ENCODE results near the gene NPSR1.

The NPSR1 gene

DNA sequence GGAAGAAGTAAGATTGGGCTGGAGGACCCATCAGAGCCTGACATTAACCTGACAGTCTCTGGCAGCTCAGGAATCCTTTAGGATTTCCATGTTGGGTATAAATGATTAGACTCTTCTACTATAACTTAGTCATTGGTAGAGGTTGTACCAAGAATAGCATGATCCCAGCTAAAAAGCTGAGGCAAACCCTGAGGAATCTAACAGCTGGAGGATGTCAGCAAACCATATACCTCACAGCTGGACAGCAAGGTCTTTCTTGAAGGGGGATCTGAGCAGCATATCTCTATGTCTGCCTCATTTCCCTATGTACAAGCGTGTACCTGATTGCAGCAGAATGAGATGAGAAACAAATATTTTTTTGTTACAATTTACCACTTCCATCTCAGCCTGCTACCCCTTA is 103.2 kb downstream of the NPSR1 start:
- no peak overlapping the region for H3K4me3 ChIP-seq (ENCODE audit: low read depth, low read length)
- TF ChIP-seq, protein P1, sequence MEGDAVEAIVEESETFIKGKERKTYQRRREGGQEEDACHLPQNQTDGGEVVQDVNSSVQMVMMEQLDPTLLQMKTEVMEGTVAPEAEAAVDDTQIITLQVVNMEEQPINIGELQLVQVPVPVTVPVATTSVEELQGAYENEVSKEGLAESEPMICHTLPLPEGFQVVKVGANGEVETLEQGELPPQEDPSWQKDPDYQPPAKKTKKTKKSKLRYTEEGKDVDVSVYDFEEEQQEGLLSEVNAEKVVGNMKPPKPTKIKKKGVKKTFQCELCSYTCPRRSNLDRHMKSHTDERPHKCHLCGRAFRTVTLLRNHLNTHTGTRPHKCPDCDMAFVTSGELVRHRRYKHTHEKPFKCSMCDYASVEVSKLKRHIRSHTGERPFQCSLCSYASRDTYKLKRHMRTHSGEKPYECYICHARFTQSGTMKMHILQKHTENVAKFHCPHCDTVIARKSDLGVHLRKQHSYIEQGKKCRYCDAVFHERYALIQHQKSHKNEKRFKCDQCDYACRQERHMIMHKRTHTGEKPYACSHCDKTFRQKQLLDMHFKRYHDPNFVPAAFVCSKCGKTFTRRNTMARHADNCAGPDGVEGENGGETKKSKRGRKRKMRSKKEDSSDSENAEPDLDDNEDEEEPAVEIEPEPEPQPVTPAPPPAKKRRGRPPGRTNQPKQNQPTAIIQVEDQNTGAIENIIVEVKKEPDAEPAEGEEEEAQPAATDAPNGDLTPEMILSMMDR (IDR thresholded peaks at IDR 0.05; ENCODE audit: insufficient read depth, low read depth, low read length, missing control alignments) = no peak
- no peak for DNase-seq (ENCODE audit: low read depth)

DNA sequence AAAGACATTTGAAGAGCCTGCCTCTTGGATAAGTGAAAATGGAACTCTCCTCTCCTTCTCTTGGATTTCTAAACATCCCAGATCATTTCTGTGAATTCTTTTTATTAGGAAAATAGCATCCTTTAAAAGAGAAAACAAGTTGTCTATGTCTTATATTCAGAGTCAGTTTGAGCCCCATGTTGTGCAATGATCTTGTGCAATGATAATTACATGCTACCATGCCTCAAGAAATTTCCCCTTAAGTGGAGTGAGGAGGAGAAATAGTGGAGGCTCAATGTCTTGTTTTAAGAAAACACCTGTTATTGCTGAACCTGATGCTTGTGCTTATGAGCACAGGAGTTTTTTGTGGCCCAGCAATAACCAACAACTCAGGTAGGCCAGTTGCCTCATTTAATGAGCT is 103.6 kb downstream of the NPSR1 start:
- TF ChIP-seq, protein P1 (IDR thresholded peaks at IDR 0.05; ENCODE audit: insufficient read depth, low read depth, low read length, missing control alignments) = no peak
- H3K4me3 ChIP-seq (ENCODE audit: low read depth, low read length) = no peak overlapping the region
- DNase-seq (ENCODE audit: low read depth) = no peak

DNA sequence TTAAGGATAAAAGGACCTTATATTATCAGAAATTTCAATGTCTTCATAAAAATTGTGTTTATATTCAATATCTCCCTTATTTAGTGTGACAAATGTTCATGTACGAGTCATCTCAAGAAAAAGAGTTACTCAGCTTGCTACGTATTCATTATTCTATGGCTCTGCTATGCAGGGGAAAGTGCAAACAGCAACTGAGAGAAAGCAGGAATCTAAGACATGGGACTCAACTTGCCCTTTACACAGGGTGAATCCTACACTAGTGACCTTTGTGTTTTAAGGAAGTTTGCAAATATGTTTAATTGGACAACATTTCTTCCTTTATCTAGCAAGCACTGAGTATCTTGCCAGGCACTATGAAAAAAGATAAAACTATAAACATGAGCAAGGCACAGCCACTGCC is 104.7 kb downstream of the NPSR1 start:
- H3K4me3 ChIP-seq (ENCODE audit: low read depth, low read length) = no peak overlapping the region
- TF ChIP-seq, protein P1 (IDR thresholded peaks at IDR 0.05; ENCODE audit: insufficient read depth, low read depth, low read length, missing control alignments) = no peak
- no peak for DNase-seq (ENCODE audit: low read depth)

DNA sequence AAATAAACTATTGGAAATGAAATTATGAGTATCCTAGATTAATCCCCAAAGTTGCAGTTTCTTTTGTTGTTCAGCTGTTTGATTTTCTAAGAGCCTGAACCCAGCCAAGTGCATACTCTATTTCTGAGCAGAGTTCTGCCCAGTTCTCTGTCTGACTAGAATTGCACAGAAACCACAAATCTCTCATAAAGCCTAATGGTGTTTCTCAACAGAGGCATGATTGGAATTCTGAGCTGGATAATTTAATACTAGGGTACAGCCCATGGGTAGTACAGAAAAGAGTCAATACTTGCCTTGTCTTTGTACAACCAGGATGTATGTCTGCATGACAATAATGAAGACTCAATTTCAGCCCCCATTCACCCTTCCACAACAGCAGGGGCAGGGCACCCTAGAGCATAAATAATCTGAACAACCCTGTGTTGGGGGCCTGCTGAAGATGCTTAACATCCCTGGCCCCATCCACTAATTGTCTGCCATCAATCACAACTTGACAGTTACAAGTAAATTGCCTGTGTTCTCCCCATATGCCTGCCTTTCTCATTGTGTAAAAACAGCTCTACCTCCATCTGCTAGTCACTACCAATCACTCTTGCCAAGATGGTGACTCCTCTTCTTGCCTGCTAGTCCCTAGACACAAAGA is 114.4 kb downstream of the NPSR1 start:
- TF ChIP-seq, protein P1 (IDR thresholded peaks at IDR 0.05; ENCODE audit: insufficient read depth, low read depth, low read length, missing control alignments) = no peak
- DNase-seq (ENCODE audit: low read depth) = no peak
- H3K4me3 ChIP-seq (ENCODE audit: low read depth, low read length) = no peak overlapping the region

DNA sequence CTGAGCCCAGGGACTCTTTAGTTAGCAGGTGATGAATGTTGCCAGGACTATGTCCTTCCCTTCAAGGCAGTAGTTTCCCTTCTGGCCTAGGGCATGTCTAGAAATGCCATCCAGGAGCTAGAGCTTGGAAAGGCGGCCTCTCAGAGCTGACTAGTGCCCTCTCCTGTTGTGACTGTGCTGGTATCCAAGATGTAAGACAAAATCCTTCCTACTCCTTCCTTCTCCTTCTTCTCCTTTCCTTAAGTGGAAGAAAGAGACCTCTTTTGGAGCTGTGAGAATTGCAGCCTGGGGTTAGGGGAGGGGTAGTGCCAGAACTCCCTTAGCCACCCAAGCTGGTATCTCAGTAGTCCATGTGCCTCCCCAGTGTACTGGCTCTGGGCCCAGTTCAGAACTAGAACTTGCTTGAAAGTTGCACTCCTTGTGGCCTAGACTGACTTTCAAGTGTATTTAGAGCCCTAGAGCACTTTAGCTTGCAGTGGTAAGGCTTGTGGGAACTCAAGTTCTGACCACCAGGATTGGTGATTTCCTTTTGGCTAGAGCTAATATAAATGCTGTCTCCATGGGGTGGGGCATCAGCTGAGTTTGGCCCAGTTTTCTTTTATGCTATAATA is 118.8 kb downstream of the NPSR1 start:
- no peak overlapping the region for H3K4me3 ChIP-seq (ENCODE audit: low read depth, low read length)
- TF ChIP-seq, protein P1 (IDR thresholded peaks at IDR 0.05; ENCODE audit: insufficient read depth, low read depth, low read length, missing control alignments) = no peak
- no peak for DNase-seq (ENCODE audit: low read depth)

DNA sequence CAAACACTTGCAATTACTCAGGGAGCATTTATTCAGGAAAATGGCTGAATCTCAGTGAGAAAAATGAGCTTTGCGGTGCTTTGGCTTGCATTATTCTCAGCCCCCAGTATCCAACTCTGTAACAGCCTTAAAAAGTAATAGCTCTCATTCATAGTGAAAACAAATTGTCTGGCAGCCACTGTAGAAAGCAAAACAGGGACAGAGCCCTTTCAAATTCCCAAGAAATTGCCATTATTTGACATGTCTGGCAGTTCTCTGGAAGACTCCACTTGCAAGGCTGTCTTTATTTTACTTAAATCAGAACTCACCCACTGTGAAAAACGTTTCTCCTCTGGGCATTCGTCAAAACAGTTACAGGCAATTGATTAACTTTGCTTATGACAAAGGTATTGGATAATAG is 122.5 kb downstream of the NPSR1 start:
- H3K4me3 ChIP-seq (ENCODE audit: low read depth, low read length) = no peak overlapping the region
- DNase-seq (ENCODE audit: low read depth) = no peak
- TF ChIP-seq, protein P1 (IDR thresholded peaks at IDR 0.05; ENCODE audit: insufficient read depth, low read depth, low read length, missing control alignments) = no peak

DNA sequence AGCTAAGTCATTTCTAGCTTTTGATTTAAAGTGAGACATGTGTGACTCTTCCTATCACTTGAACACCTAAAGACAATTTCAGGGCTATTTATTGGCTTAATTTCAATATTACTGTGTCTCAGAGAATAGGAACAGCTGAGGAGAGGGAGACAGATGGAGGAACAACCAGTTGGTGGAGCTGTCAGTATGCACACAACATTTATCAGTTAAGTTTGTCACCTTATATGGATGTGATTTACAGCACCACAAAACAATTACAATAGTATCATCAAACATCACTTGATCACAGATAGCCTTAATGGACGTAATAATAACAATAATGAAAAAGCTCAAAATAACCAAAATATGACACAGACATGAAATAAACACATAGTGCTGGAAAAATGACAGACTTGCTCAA is 129.6 kb downstream of the NPSR1 start:
- no peak overlapping the region for H3K4me3 ChIP-seq (ENCODE audit: low read depth, low read length)
- TF ChIP-seq, protein P1 (IDR thresholded peaks at IDR 0.05; ENCODE audit: insufficient read depth, low read depth, low read length, missing control alignments) = no peak
- no peak for DNase-seq (ENCODE audit: low read depth)

Measured in GM12865 (cell line).